ENCODE results near the gene G0S2. TPM values are rescaled to one million over a fixed set of nuclear protein-coding genes. Genes with fewer than 3 reads are reported as not detected.

The G0S2 gene
- total and polyA plus RNA-seq, 2 of the 8 experiments (the other 6 are each of a cell fraction or from before 2014, with no cell fraction given), result 1.0 to 1.7 TPM

GRCh38 chr1:209720326-209720725, 45.1 kb downstream of the G0S2 start (continued):
- no peak for TF ChIP-seq E2F6 (IDR thresholded peaks at IDR 0.05)

Data from H1 (cell line).